Ishikawa (cell line): ENCODE measurements around the gene DRGX.

Experiments used
- CEBPB ChIP-seq: IDR thresholded peaks from 2 replicates; pipeline ENCODE4 v1.6.1; 2012
- CREB1 ChIP-seq: IDR thresholded peaks from 2 replicates; pipeline ENCODE4 v1.6.1; 2012; ENCODE audit warnings: low read depth
- EGR1 ChIP-seq: IDR thresholded peaks from 2 replicates; pipeline ENCODE4 v1.6.1; 2012
- EP300 ChIP-seq: IDR thresholded peaks from 2 replicates; pipeline ENCODE4 v1.6.1; 2012; ENCODE audit warnings: borderline replicate concordance
- FOXM1 ChIP-seq: IDR thresholded peaks from 2 replicates; pipeline ENCODE4 v1.6.1; 2012; ENCODE audit warnings: low read depth, borderline replicate concordance
- NFIC ChIP-seq: IDR thresholded peaks from 2 replicates; pipeline ENCODE4 v1.6.1; 2012
- RAD21 ChIP-seq: IDR thresholded peaks from 2 replicates; pipeline ENCODE4 v1.6.1; 2012; ENCODE audit warnings: low read depth
- TAF1 ChIP-seq: IDR thresholded peaks from 2 replicates; pipeline ENCODE4 v1.6.1; 2012; ENCODE audit warnings: low read depth, mild to moderate bottlenecking
- TCF12 ChIP-seq: IDR thresholded peaks from 2 replicates; pipeline ENCODE4 v1.6.1; 2012; ENCODE audit warnings: low read depth
- TEAD4 ChIP-seq: IDR thresholded peaks from 2 replicates; pipeline ENCODE4 v1.6.1; 2012
- USF1 ChIP-seq: IDR thresholded peaks from 2 replicates; pipeline ENCODE4 v1.6.1; 2012
- YY1 ChIP-seq: IDR thresholded peaks from 2 replicates; pipeline ENCODE4 v1.6.1; 2012; ENCODE audit warnings: low read depth
- ZBTB7A ChIP-seq: IDR thresholded peaks from 2 replicates; pipeline ENCODE4 v1.6.1; 2012; ENCODE audit warnings: low read depth
- TF ChIP-seq, protein P1 (sequence below): IDR thresholded peaks from 2 replicates; pipeline ENCODE4 v1.6.1; 2012; ENCODE audit warnings: low read depth, mild to moderate bottlenecking
- TF ChIP-seq, protein P2 (sequence below): IDR thresholded peaks from 2 replicates; pipeline ENCODE4 v1.6.1; 2012

Gene DRGX

DNA sequence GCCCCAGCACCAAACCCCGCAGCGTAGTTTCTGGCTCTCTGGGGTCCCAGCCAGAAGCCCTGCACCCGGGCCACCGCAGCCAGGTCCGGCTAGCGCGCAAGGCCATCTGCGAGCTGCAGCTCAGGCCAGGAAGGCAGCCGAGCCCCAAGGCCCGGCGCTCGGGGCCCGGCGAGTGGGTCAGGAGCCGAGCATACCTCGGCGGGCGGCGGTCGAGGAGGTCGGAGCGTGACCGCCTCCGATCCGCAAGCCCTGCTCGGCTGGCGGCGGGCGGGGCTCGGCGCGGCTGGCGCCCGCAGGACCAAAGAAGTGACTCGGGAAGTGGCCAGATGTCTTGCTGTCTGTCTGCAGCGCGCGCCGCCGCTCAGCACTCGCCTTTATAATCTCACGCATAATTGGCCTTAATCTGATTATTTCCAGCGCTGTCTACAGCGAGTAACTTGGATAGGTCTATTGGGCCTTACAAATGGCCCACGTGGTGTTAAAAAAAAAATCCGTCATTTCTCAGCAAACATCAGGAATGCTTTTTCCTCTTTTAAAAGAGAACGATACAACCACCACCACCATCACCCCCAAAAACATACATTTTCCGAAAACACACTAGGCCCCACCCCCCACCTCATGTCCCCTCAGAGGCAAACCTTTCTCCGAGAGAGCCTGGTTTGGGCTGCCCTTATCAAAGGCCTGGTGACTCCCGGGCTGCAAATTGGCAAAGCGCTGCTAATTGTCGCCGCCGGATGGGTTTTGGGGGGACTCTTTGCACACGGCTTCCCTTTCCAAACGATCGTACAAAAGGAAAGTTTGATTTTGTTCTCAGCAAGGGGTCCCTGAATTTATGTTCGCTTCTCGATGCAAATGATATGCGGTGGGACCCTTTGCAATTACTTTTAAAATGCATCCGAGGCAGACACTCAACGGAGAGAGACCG lies at the start of gene DRGX:
TSS of gene DRGX (minus strand) at position 349 of the 925 bp plus-strand sequence. CDS start 649 bp downstream, outside the sequence.
- no peak for TF ChIP-seq USF1
- no peak for TF ChIP-seq FOXM1
- TF ChIP-seq, protein P1, sequence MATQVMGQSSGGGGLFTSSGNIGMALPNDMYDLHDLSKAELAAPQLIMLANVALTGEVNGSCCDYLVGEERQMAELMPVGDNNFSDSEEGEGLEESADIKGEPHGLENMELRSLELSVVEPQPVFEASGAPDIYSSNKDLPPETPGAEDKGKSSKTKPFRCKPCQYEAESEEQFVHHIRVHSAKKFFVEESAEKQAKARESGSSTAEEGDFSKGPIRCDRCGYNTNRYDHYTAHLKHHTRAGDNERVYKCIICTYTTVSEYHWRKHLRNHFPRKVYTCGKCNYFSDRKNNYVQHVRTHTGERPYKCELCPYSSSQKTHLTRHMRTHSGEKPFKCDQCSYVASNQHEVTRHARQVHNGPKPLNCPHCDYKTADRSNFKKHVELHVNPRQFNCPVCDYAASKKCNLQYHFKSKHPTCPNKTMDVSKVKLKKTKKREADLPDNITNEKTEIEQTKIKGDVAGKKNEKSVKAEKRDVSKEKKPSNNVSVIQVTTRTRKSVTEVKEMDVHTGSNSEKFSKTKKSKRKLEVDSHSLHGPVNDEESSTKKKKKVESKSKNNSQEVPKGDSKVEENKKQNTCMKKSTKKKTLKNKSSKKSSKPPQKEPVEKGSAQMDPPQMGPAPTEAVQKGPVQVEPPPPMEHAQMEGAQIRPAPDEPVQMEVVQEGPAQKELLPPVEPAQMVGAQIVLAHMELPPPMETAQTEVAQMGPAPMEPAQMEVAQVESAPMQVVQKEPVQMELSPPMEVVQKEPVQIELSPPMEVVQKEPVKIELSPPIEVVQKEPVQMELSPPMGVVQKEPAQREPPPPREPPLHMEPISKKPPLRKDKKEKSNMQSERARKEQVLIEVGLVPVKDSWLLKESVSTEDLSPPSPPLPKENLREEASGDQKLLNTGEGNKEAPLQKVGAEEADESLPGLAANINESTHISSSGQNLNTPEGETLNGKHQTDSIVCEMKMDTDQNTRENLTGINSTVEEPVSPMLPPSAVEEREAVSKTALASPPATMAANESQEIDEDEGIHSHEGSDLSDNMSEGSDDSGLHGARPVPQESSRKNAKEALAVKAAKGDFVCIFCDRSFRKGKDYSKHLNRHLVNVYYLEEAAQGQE, result no peak
- no peak for TF ChIP-seq NFIC
- no peak for TF ChIP-seq ZBTB7A
- no peak for TF ChIP-seq CEBPB
- no peak for TF ChIP-seq RAD21
- TF ChIP-seq YY1, result no peak
- no peak for TF ChIP-seq EP300
- no peak for TF ChIP-seq CREB1
- TF ChIP-seq EGR1, result no peak

DNA sequence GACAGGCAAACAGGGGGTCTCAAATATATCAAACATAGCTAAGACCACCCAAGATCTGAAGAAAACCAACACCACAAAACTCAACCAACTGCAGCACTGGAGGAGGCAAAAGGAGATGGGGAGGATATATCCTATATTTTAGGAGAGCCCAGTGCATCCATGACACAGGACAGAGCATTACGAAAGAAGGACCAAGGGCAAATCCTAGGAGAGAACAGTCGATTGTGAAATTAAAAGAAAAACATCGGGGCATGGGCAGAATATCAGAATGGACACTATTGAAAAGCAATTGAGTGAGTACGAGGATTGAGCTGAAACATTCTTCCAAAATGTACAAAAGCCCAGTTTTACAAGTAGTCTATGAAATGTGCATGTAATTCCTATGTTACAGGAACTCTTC lies 48.5 kb upstream of the DRGX start:
- TF ChIP-seq CREB1 (no peak), TCF12 (no peak), NFIC (no peak)

DNA sequence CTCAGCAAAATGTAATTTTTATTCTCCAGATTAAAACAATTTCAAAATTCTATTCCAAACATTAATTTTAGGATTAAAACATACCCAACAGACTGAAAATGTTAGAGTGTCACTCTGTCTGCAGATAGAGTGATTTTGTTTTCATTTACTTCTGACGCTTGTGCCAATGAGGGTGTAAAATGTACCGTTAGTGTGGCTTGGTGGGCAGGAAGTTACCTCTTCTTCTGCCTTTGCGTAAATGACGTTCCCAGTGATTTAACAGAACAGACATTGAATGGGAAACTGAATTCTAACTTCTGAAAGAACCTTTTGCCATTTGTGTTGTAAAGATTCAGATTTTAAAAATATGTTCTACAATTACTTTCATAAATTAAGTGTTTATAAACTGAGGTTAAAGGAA lies 47.0 kb upstream of the DRGX start:
- TF ChIP-seq TCF12, result no peak
- no peak for TF ChIP-seq RAD21
- no peak for TF ChIP-seq TEAD4
- TF ChIP-seq YY1, result no peak
- TF ChIP-seq ZBTB7A, result no peak
- TF ChIP-seq TAF1, result no peak

- TF ChIP-seq, protein P1, result no peak
- TF ChIP-seq ZBTB7A (no peak), EGR1 (no peak)
Observed at GRCh38 chr10:49441488-49442476, 45.9 kb upstream of the DRGX start.

GRCh38 chr10:49435225-49435624 lies 39.3 kb upstream of the DRGX start:
- no peak for TF ChIP-seq TEAD4
- no peak for TF ChIP-seq TAF1
- TF ChIP-seq EGR1, result no peak
- TF ChIP-seq ZBTB7A, result no peak
- TF ChIP-seq EP300, result no peak
- TF ChIP-seq YY1, result no peak
- TF ChIP-seq, protein P1, result no peak
- TF ChIP-seq RAD21, result no peak
- no peak for TF ChIP-seq CEBPB
- TF ChIP-seq TCF12, result no peak
- no peak for TF ChIP-seq CREB1
- TF ChIP-seq NFIC, result no peak
- no peak for TF ChIP-seq FOXM1
- no peak for TF ChIP-seq USF1
- TF ChIP-seq, protein P2, sequence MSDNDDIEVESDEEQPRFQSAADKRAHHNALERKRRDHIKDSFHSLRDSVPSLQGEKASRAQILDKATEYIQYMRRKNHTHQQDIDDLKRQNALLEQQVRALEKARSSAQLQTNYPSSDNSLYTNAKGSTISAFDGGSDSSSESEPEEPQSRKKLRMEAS, result no peak
